Omental fat pad (tissue), 4 donors: ENCODE data around the gene ARHGEF2. TPM values are rescaled to one million over a fixed set of nuclear protein-coding genes. Genes with fewer than 3 reads are reported as not detected.
A peak's percentile ranks its signal among the peaks of the same experiment; 100 is the strongest.

ENCODE experiments used
- ATAC-seq: fragments of 150-250 bp; one replicate; pipeline ENCODE4 v1.9.1; 2016; ENCODE audit warnings: mild to moderate bottlenecking, moderate library complexity; ENCODE audit not compliant: low FRiP score
- DNase-seq: peaks from one replicate; pipeline ENCODE4 v3.0.0-alpha.2; 2019; ENCODE audit warnings: low spot score
- CTCF ChIP-seq, 3 donors: fragments of 450-650 bp; IDR thresholded peaks; one replicate each; pipeline ENCODE4 v1.5.1; 2016 to 2017; ENCODE audit warnings: antibody characterized with exemption in 3 of 3, mild to moderate bottlenecking in 3 of 3, moderate library complexity in 2 of 3
- total RNA-seq, 4 donors: library from RNA; depleted of rRNA; stranded (reverse); fragments of >200 nt; gene quantifications; one replicate each; pipeline ENCODE4 v1.1.0, GENCODE V29; 2016

ARHGEF2 gene
- total RNA-seq, 4 donors from 2014 or later: 89.5 to 151 (median 98.6) TPM

- DNase-seq: no peak
- peak; percentile 81 for ATAC-seq
- no peak for TF ChIP-seq CTCF (IDR thresholded peaks at IDR 0.05)
Measured at GRCh38 chr1:155961937-155962336, 16.4 kb downstream of the ARHGEF2 start.

GRCh38 chr1:155960081-155960745 lies 18.1 kb downstream of the ARHGEF2 start:
- TF ChIP-seq CTCF (IDR thresholded peaks at IDR 0.05): no peak
- DNase-seq (no peak), ATAC-seq (no peak)

- ATAC-seq: no peak
- DNase-seq: no peak
- TF ChIP-seq CTCF (IDR thresholded peaks at IDR 0.05): no peak
Measured at GRCh38 chr1:155957411-155957915, 20.9 kb downstream of the ARHGEF2 start.

GRCh38 chr1:155954645-155955044 lies 23.7 kb downstream of the ARHGEF2 start:
- no peak for TF ChIP-seq CTCF (IDR thresholded peaks at IDR 0.05)
- DNase-seq (no peak), ATAC-seq (no peak)

- ATAC-seq: no peak
- no peak for TF ChIP-seq CTCF (IDR thresholded peaks at IDR 0.05)
- DNase-seq: no peak
Measured at GRCh38 chr1:155952505-155952890, 25.8 kb downstream of the ARHGEF2 start.

- TF ChIP-seq CTCF (IDR thresholded peaks at IDR 0.05): no peak
- DNase-seq (no peak), ATAC-seq (no peak)
Measured at GRCh38 chr1:155951753-155952504, 26.4 kb downstream of the ARHGEF2 start.
